Mesenchymal stem cell (in vitro differentiated cells and primary cell): ENCODE data around the gene RBCK1.
A peak's percentile ranks its signal among the peaks of the same experiment; 100 is the strongest.

ENCODE experiments used
- DNase-seq: peaks from one replicate; pipeline ENCODE4 v3.0.0-alpha.2; 2013
- H2AFZ ChIP-seq: one replicate; pipeline ENCODE4 v1.6.1; 2013; ENCODE audit warnings: low read depth, mild to moderate bottlenecking, control low read depth, inconsistent platforms, low read length, moderate library complexity
- H2AK5ac ChIP-seq: 2 replicates; pipeline ENCODE4 v1.6.1; 2013; ENCODE audit warnings: low read length, moderate library complexity, mild to moderate bottlenecking, inconsistent platforms; ENCODE audit not compliant: severe bottlenecking
- H2BK120ac ChIP-seq: one replicate; pipeline ENCODE4 v1.6.1; 2013; ENCODE audit warnings: low read depth, mild to moderate bottlenecking, inconsistent platforms, low read length, moderate library complexity
- H2BK12ac ChIP-seq, 2 experiments: one replicate each; pipeline ENCODE4 v1.6.1; 2013; ENCODE audit warnings: inconsistent platforms in 2 of 2, low read length in 2 of 2, mild to moderate bottlenecking in 2 of 2, moderate library complexity in 2 of 2, control low read depth in 1 of 2
- H2BK15ac ChIP-seq: one replicate; pipeline ENCODE4 v1.6.1; 2013; ENCODE audit warnings: mild to moderate bottlenecking, low read depth, inconsistent platforms; ENCODE audit not compliant: poor library complexity, severe bottlenecking
- H2BK5ac ChIP-seq: 2 replicates; pipeline ENCODE4 v1.6.1; 2013; ENCODE audit warnings: low read depth, mild to moderate bottlenecking, low read length, control low read depth, inconsistent platforms; ENCODE audit not compliant: poor library complexity, severe bottlenecking
- H3K14ac ChIP-seq, 2 experiments: one replicate each; pipeline ENCODE4 v1.6.1; 2013; ENCODE audit warnings: inconsistent platforms in 2 of 2, low read length in 2 of 2, control low read depth in 1 of 2, mild to moderate bottlenecking in 1 of 2, moderate library complexity in 1 of 2
- H3K18ac ChIP-seq, 2 experiments: one replicate each; pipeline ENCODE4 v1.6.1; 2013; ENCODE audit warnings: inconsistent platforms in 2 of 2, low read length in 2 of 2, control low read depth in 1 of 2, low read depth in 1 of 2, mild to moderate bottlenecking in 1 of 2
- H3K23ac ChIP-seq, 2 experiments: one replicate each; pipeline ENCODE4 v1.6.1; 2013; ENCODE audit warnings: inconsistent platforms in 2 of 2, low read length in 2 of 2, mild to moderate bottlenecking in 2 of 2, moderate library complexity in 2 of 2, control low read depth in 1 of 2
- H3K27ac ChIP-seq: 2 replicates; pipeline ENCODE4 v1.5.1; 2013; ENCODE audit warnings: mild to moderate bottlenecking, moderate library complexity, low read length, control low read depth, inconsistent platforms; ENCODE audit not compliant: poor library complexity, severe bottlenecking
- H3K27me3 ChIP-seq, 2 experiments: 2 replicates each; pipeline versions ENCODE4 v1.6.1 to v1.7.0; 2013; ENCODE audit warnings: low read length in 2 of 2, mild to moderate bottlenecking in 2 of 2, moderate library complexity in 2 of 2, control low read depth in 1 of 2, inconsistent platforms in 1 of 2; ENCODE audit not compliant: control insufficient read depth in 1 of 2, insufficient read depth in 1 of 2
- H3K36me3 ChIP-seq, 2 experiments: 2 replicates each; pipeline versions ENCODE4 v1.6.1 to v1.7.0; 2013; ENCODE audit warnings: low read length in 2 of 2, control low read depth in 1 of 2, inconsistent platforms in 1 of 2, low read depth in 1 of 2, mild to moderate bottlenecking in 1 of 2; ENCODE audit not compliant: insufficient read depth in 2 of 2, control insufficient read depth in 1 of 2
- H3K4ac ChIP-seq, 2 experiments: one replicate each; pipeline ENCODE4 v1.6.1; 2013; ENCODE audit warnings: inconsistent platforms in 2 of 2, low read length in 2 of 2, mild to moderate bottlenecking in 2 of 2, moderate library complexity in 2 of 2, control low read depth in 1 of 2, low read depth in 1 of 2
- H3K4me1 ChIP-seq: 2 replicates; pipeline ENCODE4 v1.6.1; 2013; ENCODE audit warnings: low read depth, low read length, control low read depth; ENCODE audit not compliant: control insufficient read depth, insufficient read depth
- H3K4me2 ChIP-seq: 2 replicates; pipeline ENCODE4 v1.6.1; 2013; ENCODE audit warnings: low read length, mild to moderate bottlenecking, inconsistent platforms; ENCODE audit not compliant: poor library complexity, severe bottlenecking
- H3K4me3 ChIP-seq, 2 experiments: 2 replicates each; pipeline versions ENCODE4 v1.5.1 to v1.7.0; 2013; ENCODE audit warnings: low read length in 2 of 2, mild to moderate bottlenecking in 2 of 2, control low read depth in 1 of 2, low read depth in 1 of 2; ENCODE audit not compliant: insufficient read depth in 1 of 2
- H3K79me1 ChIP-seq: replicated peaks from 2 replicates; pipeline ENCODE4 v1.6.1; 2013; ENCODE audit warnings: mild to moderate bottlenecking, control low read depth, low read length, inconsistent platforms; ENCODE audit not compliant: poor library complexity, severe bottlenecking
- H3K9ac ChIP-seq: 2 replicates; pipeline ENCODE4 v1.7.0; 2013; ENCODE audit warnings: mild to moderate bottlenecking, low read length, moderate library complexity
- H3K9me3 ChIP-seq: 2 replicates; pipeline ENCODE4 v1.7.0; 2013; ENCODE audit warnings: mild to moderate bottlenecking, low read length; ENCODE audit not compliant: control insufficient read depth
- H4K8ac ChIP-seq: one replicate; pipeline ENCODE4 v1.6.1; 2013; ENCODE audit warnings: inconsistent platforms, mild to moderate bottlenecking, low read length, moderate library complexity
- H4K91ac ChIP-seq: one replicate; pipeline ENCODE4 v1.6.1; 2013; ENCODE audit warnings: mild to moderate bottlenecking, low read length, inconsistent platforms
- WGBS: methylation state at CpG from one replicate; pipeline ENCODE4 v1.1.7; 2013; ENCODE audit warnings: mixed read lengths; 5-methylcytosine and 5-hydroxymethylcytosine counted together

The RBCK1 gene

DNA sequence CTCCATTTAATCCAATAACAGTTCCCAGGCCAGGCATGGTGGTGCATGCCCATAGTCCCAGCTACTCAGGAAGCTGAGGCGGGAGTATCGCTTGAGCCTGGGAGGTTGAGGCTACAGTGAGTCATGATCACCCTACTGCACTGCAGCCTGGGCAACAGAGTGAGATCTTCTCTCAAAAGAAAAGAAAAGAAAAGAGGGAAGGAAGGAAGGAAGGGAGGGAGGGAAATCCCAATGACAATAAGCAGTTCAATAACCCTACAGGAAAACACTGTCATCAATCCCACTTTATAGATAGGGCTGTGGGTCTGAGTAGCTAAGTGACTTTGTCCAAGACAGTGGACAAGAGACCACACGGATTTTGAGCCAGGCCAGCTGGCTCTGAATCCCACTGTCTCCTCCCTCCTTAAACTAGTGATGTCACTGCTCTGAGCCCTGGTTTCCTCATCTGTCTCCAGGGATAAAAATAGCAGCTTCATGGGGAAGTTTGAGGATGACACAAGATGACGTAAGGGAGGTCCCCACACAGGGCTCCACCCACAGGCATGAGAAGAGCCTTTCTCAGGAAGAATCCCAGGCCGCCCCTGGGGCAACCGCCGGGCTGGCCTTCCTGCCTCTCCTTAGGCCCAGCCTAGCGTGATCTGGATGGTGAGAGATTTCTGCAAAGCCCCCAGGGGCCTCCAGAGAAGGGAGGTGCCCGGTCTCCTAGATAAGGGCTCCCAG is 34.8 kb upstream of the RBCK1 start:
- H3K4me1 ChIP-seq, result peaks cover 14% of the 10 kb centered on the region
- no peak overlapping the region for H3K27ac ChIP-seq
- H3K27me3 ChIP-seq, result no peaks in the 10 kb centered on the region
- H2BK12ac ChIP-seq, result peak overlapping the region; percentile 60 to 64
- H4K8ac ChIP-seq, result peak overlapping the region; percentile 67
- H2BK15ac ChIP-seq, result peak overlapping the region; percentile 99
- H3K18ac ChIP-seq, result peak overlapping the region; percentile 66 to 74
- WGBS, result 60% methylated on average over 9 of the region's 9 CpGs
- H3K4ac ChIP-seq, result peak overlapping the region; percentile 2 to 52
- H3K79me1 ChIP-seq, result no peaks in the 10 kb centered on the region
- peak overlapping the region; percentile 54 for H3K9ac ChIP-seq
- no peak overlapping the region for H2AK5ac ChIP-seq
- H2BK5ac ChIP-seq, result no peak overlapping the region
- peak overlapping the region; percentile 90 for H4K91ac ChIP-seq
- H3K4me3 ChIP-seq, result no peak overlapping the region
- no peak overlapping the region for H3K23ac ChIP-seq
- H2BK120ac ChIP-seq, result peak overlapping the region; percentile 49
- H3K4me2 ChIP-seq, result no peak overlapping the region
- H3K14ac ChIP-seq, result no peak overlapping the region
- H2AFZ ChIP-seq, result no peak overlapping the region
- no peaks in the 10 kb centered on the region for H3K36me3 ChIP-seq
- H3K9me3 ChIP-seq, result no peaks in the 10 kb centered on the region
- DNase-seq, result peak; percentile 99

DNA sequence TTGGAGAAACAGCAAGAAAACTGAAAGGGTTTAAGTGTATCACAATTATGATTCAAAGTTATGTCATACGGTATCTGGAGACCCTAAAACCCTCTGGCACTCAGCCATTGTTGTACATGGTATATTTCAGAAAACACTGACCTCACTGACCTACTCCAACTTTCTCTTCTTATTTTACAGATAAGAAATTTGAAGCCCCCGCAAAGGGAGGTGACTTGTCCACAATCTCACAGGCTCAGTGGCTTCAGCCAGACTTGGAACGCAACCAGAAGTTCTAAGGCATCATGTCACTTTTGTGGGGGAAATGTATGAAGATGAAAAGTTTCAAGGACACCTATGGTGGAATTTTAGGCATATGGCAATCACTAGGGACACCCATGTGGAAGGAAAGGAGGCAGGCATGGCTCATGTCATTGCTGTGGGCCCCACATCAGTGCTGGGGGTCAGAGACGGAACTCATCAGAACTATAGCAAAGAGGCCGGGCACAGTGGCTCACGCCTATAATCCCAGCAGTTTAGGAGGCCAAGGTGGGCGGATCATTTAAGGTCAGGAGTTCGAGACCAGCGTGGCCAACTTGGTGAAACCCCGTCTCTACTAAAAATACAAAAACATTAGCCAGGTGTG is 32.7 kb upstream of the RBCK1 start:
- no peak overlapping the region for H3K18ac ChIP-seq
- H2AK5ac ChIP-seq, result no peak overlapping the region
- no peak overlapping the region for H3K4ac ChIP-seq
- H2BK12ac ChIP-seq, result no peak overlapping the region
- no peak for DNase-seq
- no peaks in the 10 kb centered on the region for H3K36me3 ChIP-seq
- H3K23ac ChIP-seq, result no peak overlapping the region
- no peak overlapping the region for H2BK15ac ChIP-seq
- H4K8ac ChIP-seq, result no peak overlapping the region
- H3K27ac ChIP-seq, result no peak overlapping the region
- peaks cover 14% of the 10 kb centered on the region for H3K4me1 ChIP-seq
- no peak overlapping the region for H2BK120ac ChIP-seq
- H3K79me1 ChIP-seq, result no peaks in the 10 kb centered on the region
- H4K91ac ChIP-seq, result no peak overlapping the region
- no peak overlapping the region for H3K4me3 ChIP-seq
- H3K27me3 ChIP-seq, result no peaks in the 10 kb centered on the region
- H3K9ac ChIP-seq, result no peak overlapping the region
- H2BK5ac ChIP-seq, result no peak overlapping the region
- no peak overlapping the region for H3K14ac ChIP-seq
- no peak overlapping the region for H2AFZ ChIP-seq
- H3K4me2 ChIP-seq, result no peak overlapping the region
- WGBS, result 91% methylated on average over 10 of the region's 10 CpGs
- H3K9me3 ChIP-seq, result no peaks in the 10 kb centered on the region

GRCh38 chr20:376089-376488 is 32.0 kb upstream of the RBCK1 start:
- Histone ChIP-seq H3K14ac (no peak overlapping the region), H3K9ac (no peak overlapping the region), H4K8ac (no peak overlapping the region), H3K79me1 (no peaks in the 10 kb centered on the region), H3K23ac (no peak overlapping the region), H3K4me3 (no peak overlapping the region), H3K18ac (no peak overlapping the region), H2AFZ (no peak overlapping the region), H3K4me1 (peaks cover 17% of the 10 kb centered on the region), H2BK5ac (no peak overlapping the region), H2BK15ac (no peak overlapping the region), H3K36me3 (no peaks in the 10 kb centered on the region), H4K91ac (no peak overlapping the region), H2BK120ac (no peak overlapping the region), H3K27ac (no peak overlapping the region), H3K4ac (no peak overlapping the region), H2AK5ac (no peak overlapping the region), H3K27me3 (no peaks in the 10 kb centered on the region), H2BK12ac (no peak overlapping the region), H3K9me3 (no peaks in the 10 kb centered on the region), H3K4me2 (no peak overlapping the region)
- WGBS, result no CpG with 5 or more reads among the region's 2 CpGs
- no peak for DNase-seq

GRCh38 chr20:376750-377149 is 31.3 kb upstream of the RBCK1 start:
- Histone ChIP-seq H3K23ac (no peak overlapping the region), H2BK5ac (no peak overlapping the region), H2AFZ (no peak overlapping the region), H3K18ac (no peak overlapping the region), H3K4ac (no peak overlapping the region), H3K4me2 (no peak overlapping the region), H4K8ac (no peak overlapping the region), H3K9ac (no peak overlapping the region), H2BK120ac (no peak overlapping the region), H4K91ac (no peak overlapping the region), H3K27me3 (no peaks in the 10 kb centered on the region), H2BK12ac (no peak overlapping the region), H2AK5ac (no peak overlapping the region), H3K27ac (no peak overlapping the region), H3K79me1 (peaks cover 4% of the 10 kb centered on the region), H3K4me3 (no peak overlapping the region), H3K14ac (no peak overlapping the region), H3K4me1 (peaks cover 21% of the 10 kb centered on the region), H3K9me3 (no peaks in the 10 kb centered on the region), H2BK15ac (no peak overlapping the region), H3K36me3 (no peaks in the 10 kb centered on the region)
- no peak for DNase-seq
- 44% methylated on average over 2 of the region's 2 CpGs for WGBS
